H1 (cell line): ENCODE measurements around the gene PRIMA1. TPM values are rescaled to one million over a fixed set of nuclear protein-coding genes. Genes with fewer than 3 reads are reported as not detected.

Source experiments
- CTCF ChIA-PET: fragments of 300-600 bp; sonication (Branson Sonifier 250); formaldehyde crosslinking; loops from one replicate; lab custom pipeline; 2021; ENCODE audit not compliant: partially characterized antibody; lab: Charles Lee
- POLR2A ChIA-PET: fragments of 300-600 bp; sonication (Branson Sonifier 250); formaldehyde crosslinking; loops from one replicate; lab custom pipeline; 2021; ENCODE audit warnings: inconsistent platforms; ENCODE audit not compliant: partially characterized antibody; lab: Charles Lee
- DNase-seq, 2 experiments: peaks; one replicate each; pipeline versions ENCODE4 v3.0.0 to v3.0.0-alpha.2; 2010 to 2022; ENCODE audit warnings: low spot score in 2 of 2, low read depth in 1 of 2, mixed read lengths in 1 of 2
- FAIRE-seq: peaks from 2 replicates; lab custom pipeline; 2011; peaks lifted over from hg19 to GRCh38; lab: Jason Lieb, UNC
- H2AFZ ChIP-seq: 2 replicates; pipeline ENCODE4 v1.8.1; 2012; ENCODE audit warnings: low read length, inconsistent platforms
- H2AK5ac ChIP-seq: 2 replicates; pipeline ENCODE4 v1.6.1; 2013; ENCODE audit warnings: low read depth, low read length
- H2BK120ac ChIP-seq: replicated peaks from 2 replicates; pipeline ENCODE3; 2013; ENCODE audit warnings: low read depth, low read length, inconsistent platforms
- H2BK12ac ChIP-seq: 2 replicates; pipeline ENCODE4 v1.6.1; 2013; ENCODE audit warnings: low read depth, low read length
- H2BK15ac ChIP-seq: 2 replicates; pipeline ENCODE4 v1.6.1; 2013; ENCODE audit warnings: low read length
- H2BK20ac ChIP-seq: 2 replicates; pipeline ENCODE4 v1.6.1; 2013; ENCODE audit warnings: low read length
- H2BK5ac ChIP-seq: 2 replicates; pipeline ENCODE4 v1.6.1; 2013; ENCODE audit warnings: low read depth, low read length
- H3K14ac ChIP-seq: 2 replicates; pipeline ENCODE4 v1.6.1; 2013; ENCODE audit warnings: inconsistent platforms; ENCODE audit not compliant: insufficient read length
- H3K18ac ChIP-seq: 2 replicates; pipeline ENCODE4 v1.6.1; 2013; ENCODE audit warnings: low read length; ENCODE audit errors: extremely low read depth
- H3K23ac ChIP-seq: 2 replicates; pipeline ENCODE4 v1.6.1; 2013; ENCODE audit warnings: inconsistent platforms; ENCODE audit not compliant: insufficient read length
- H3K23me2 ChIP-seq: 2 replicates; pipeline ENCODE4 v1.6.1; 2013; ENCODE audit warnings: low read depth, low read length
- H3K27ac ChIP-seq: 2 replicates; pipeline ENCODE4 v1.6.1; 2011; ENCODE audit warnings: low read depth, low read length, inconsistent platforms
- H3K27me3 ChIP-seq, 4 experiments: replicated peaks in 1 of 4; 1 replicate in 1 of 4; 2 replicates in 3 of 4; pipeline versions ENCODE4 v1.6.1 to v1.8.1; 2011 to 2013; ENCODE audit warnings: low read length in 3 of 4, mild to moderate bottlenecking in 3 of 4, inconsistent platforms in 2 of 4, mixed read lengths in 2 of 4, moderate library complexity in 1 of 4; ENCODE audit not compliant: control insufficient read depth in 3 of 4, insufficient read depth in 3 of 4; ENCODE audit errors: extremely low read depth in 1 of 4
- H3K36me3 ChIP-seq, 4 experiments: 2 replicates each; pipeline versions ENCODE4 v1.6.1 to v1.8.1; 2011 to 2013; ENCODE audit warnings: mild to moderate bottlenecking in 4 of 4, low read length in 3 of 4, moderate library complexity in 2 of 4, control low read depth in 1 of 4, inconsistent platforms in 1 of 4; ENCODE audit not compliant: insufficient read depth in 4 of 4, control insufficient read depth in 2 of 4
- H3K4ac ChIP-seq: replicated peaks from 2 replicates; pipeline ENCODE3; 2013; ENCODE audit warnings: low read length, low read depth, mixed read lengths, inconsistent platforms; ENCODE audit not compliant: insufficient read length
- H3K4me1 ChIP-seq, 4 experiments: replicated peaks in 1 of 4; 1 replicate in 1 of 4; 2 replicates in 3 of 4; pipeline versions ENCODE4 v1.6.1 to v1.8.1; 2011 to 2013; ENCODE audit warnings: low read length in 3 of 4, inconsistent platforms in 2 of 4, mixed read lengths in 1 of 4; ENCODE audit not compliant: insufficient read depth in 4 of 4, control insufficient read depth in 3 of 4
- H3K4me2 ChIP-seq, 2 experiments: 2 replicates each; pipeline versions ENCODE4 v1.6.1 to v1.8.1; 2011 to 2013; ENCODE audit warnings: low read depth in 2 of 2, low read length in 2 of 2, control low read depth in 1 of 2, inconsistent platforms in 1 of 2, mild to moderate bottlenecking in 1 of 2; ENCODE audit not compliant: insufficient read depth in 1 of 2
- H3K4me3 ChIP-seq, 4 experiments: fragments of 200-600, 300-600 bp in 1 of 4; sonication (generic), shearing (Covaris generic), sonication (Bioruptor Twin) in 1 of 4; 2 replicates each; pipeline versions ENCODE4 v1.5.1 to v1.8.1; 2011 to 2016; ENCODE audit warnings: low read length in 4 of 4, low read depth in 3 of 4, control low read depth in 2 of 4, inconsistent platforms in 2 of 4, mild to moderate bottlenecking in 2 of 4, mixed read lengths in 1 of 4, moderate library complexity in 1 of 4; ENCODE audit not compliant: insufficient read depth in 2 of 4; ENCODE audit errors: extremely low read depth in 1 of 4
- H3K56ac ChIP-seq: replicated peaks from 2 replicates; pipeline ENCODE3; 2013; ENCODE audit warnings: low read depth, mild to moderate bottlenecking, mixed read lengths, low read length, inconsistent platforms; ENCODE audit not compliant: insufficient read length
- H3K79me1 ChIP-seq: 2 replicates; pipeline ENCODE4 v1.6.1; 2013; ENCODE audit warnings: low read depth, low read length, control low read depth
- H3K79me2 ChIP-seq, 2 experiments: 2 replicates each; pipeline versions ENCODE4 v1.6.1 to v1.8.1; 2012 to 2013; ENCODE audit warnings: low read length in 2 of 2, mild to moderate bottlenecking in 2 of 2, inconsistent platforms in 1 of 2; ENCODE audit not compliant: insufficient read depth in 2 of 2, control insufficient read depth in 1 of 2
- H3K9ac ChIP-seq, 4 experiments: replicated peaks in 1 of 4; 1 replicate in 1 of 4; 2 replicates in 3 of 4; pipeline versions ENCODE4 v1.6.1 to v1.8.1; 2011 to 2013; ENCODE audit warnings: low read depth in 3 of 4, low read length in 3 of 4, control low read depth in 2 of 4, mild to moderate bottlenecking in 2 of 4, moderate library complexity in 2 of 4, inconsistent platforms in 1 of 4; ENCODE audit errors: extremely low read depth in 1 of 4
- H3K9me3 ChIP-seq, 2 experiments: 2 replicates each; pipeline versions ENCODE4 v1.6.1 to v1.8.1; 2012 to 2013; ENCODE audit warnings: mild to moderate bottlenecking in 2 of 2, moderate library complexity in 2 of 2, control low read depth in 1 of 2, inconsistent platforms in 1 of 2, low read depth in 1 of 2, low read length in 1 of 2, mixed read lengths in 1 of 2; ENCODE audit not compliant: insufficient read depth in 2 of 2
- H4K20me1 ChIP-seq, 2 experiments: replicated peaks in 1 of 2; 2 replicates each; pipeline versions ENCODE3 to v1.8.1; 2011 to 2013; ENCODE audit warnings: inconsistent platforms in 2 of 2, low read length in 2 of 2, mild to moderate bottlenecking in 1 of 2; ENCODE audit not compliant: insufficient read depth in 2 of 2, control insufficient read depth in 1 of 2
- H4K5ac ChIP-seq: 2 replicates; pipeline ENCODE4 v1.6.1; 2013; ENCODE audit warnings: low read length, low read depth, mixed read lengths, inconsistent platforms; ENCODE audit not compliant: insufficient read length
- H4K8ac ChIP-seq: 2 replicates; pipeline ENCODE4 v1.8.0; 2013; ENCODE audit warnings: mild to moderate bottlenecking, moderate library complexity, low read length, inconsistent platforms; ENCODE audit not compliant: insufficient read depth; ENCODE audit errors: extremely low read depth
- H4K91ac ChIP-seq: replicated peaks from 2 replicates; pipeline ENCODE3; 2013; ENCODE audit warnings: low read length, mixed read lengths, inconsistent platforms; ENCODE audit not compliant: insufficient read length
- ASH2L ChIP-seq: fragments of 200-600, 300-600 bp; sonication (generic); IDR thresholded peaks from one replicate; pipeline ENCODE4 v1.7.1; 2017; ENCODE audit warnings: low read length
- ATF3 ChIP-seq: IDR thresholded peaks from 2 replicates; pipeline ENCODE4 v1.6.1; 2011; ENCODE audit warnings: low read depth, mild to moderate bottlenecking, low read length; ENCODE audit not compliant: insufficient read depth
- BCL11A ChIP-seq, 2 experiments: IDR thresholded peaks; one replicate each; pipeline ENCODE4 v1.6.1; 2011; ENCODE audit warnings: low read depth in 2 of 2, low read length in 2 of 2, mild to moderate bottlenecking in 2 of 2
- BRCA1 ChIP-seq: IDR thresholded peaks from 2 replicates; pipeline ENCODE4 v1.6.1; 2012; ENCODE audit warnings: low read depth, low read length, improper control_type of control experiment
- CEBPB ChIP-seq: IDR thresholded peaks from 2 replicates; pipeline ENCODE4 v1.6.1; 2012; ENCODE audit warnings: low read depth, low read length
- CHD1 ChIP-seq: IDR thresholded peaks from 2 replicates; pipeline ENCODE4 v1.6.1; 2012; ENCODE audit warnings: low read depth, low read length, improper control_type of control experiment
- CHD2 ChIP-seq: IDR thresholded peaks from 2 replicates; pipeline ENCODE4 v1.6.1; 2012; ENCODE audit warnings: low read length, improper control_type of control experiment
- JUND ChIP-seq: IDR thresholded peaks from 2 replicates; pipeline ENCODE4 v1.6.1; 2011; ENCODE audit warnings: mild to moderate bottlenecking, improper control_type of control experiment, low read length
- KDM1A ChIP-seq: fragments of 200-600, 300-600 bp; sonication (generic); IDR thresholded peaks from 2 replicates; pipeline ENCODE4 v1.7.1; 2016; ENCODE audit warnings: mild to moderate bottlenecking, low read length, borderline replicate concordance
- KDM4A ChIP-seq: IDR thresholded peaks from one replicate; pipeline ENCODE4 v1.7.1; 2012; ENCODE audit warnings: low read depth, mild to moderate bottlenecking, moderate library complexity, low read length, inconsistent platforms; ENCODE audit not compliant: severe bottlenecking
- SIN3A ChIP-seq, 2 experiments: IDR thresholded peaks in 1 of 2; conservative IDR thresholded peaks in 1 of 2; 2 replicates each; pipeline ENCODE4 v1.6.1; 2011 to 2012; ENCODE audit warnings: low read length in 2 of 2, improper control_type of control experiment in 1 of 2, low read depth in 1 of 2, mild to moderate bottlenecking in 1 of 2
- SIX5 ChIP-seq: IDR thresholded peaks from 2 replicates; pipeline ENCODE4 v1.6.1; 2011; ENCODE audit warnings: mild to moderate bottlenecking, low read depth, low read length
- SP2 ChIP-seq: IDR thresholded peaks from 2 replicates; pipeline ENCODE4 v1.6.1; 2012; ENCODE audit warnings: mild to moderate bottlenecking, low read length, inconsistent platforms
- SRF ChIP-seq: IDR thresholded peaks from 2 replicates; pipeline ENCODE4 v1.6.1; 2011; ENCODE audit warnings: mild to moderate bottlenecking, low read depth, low read length, moderate library complexity
- YY1 ChIP-seq: IDR thresholded peaks from 2 replicates; pipeline ENCODE4 v1.6.1; 2011; ENCODE audit warnings: low read depth, mild to moderate bottlenecking, low read length
- ZNF274 ChIP-seq: IDR thresholded peaks from 2 replicates; pipeline ENCODE4 v1.7.0; 2012; ENCODE audit warnings: low read length, borderline replicate concordance; ENCODE audit errors: extremely low read depth
- WGBS, 2 experiments: shearing (Covaris generic) in 1 of 2; methylation state at CpG; one replicate each; pipeline versions ENCODE4 v1.1.6 to v1.1.7; 2013 to 2015; ENCODE audit warnings: low lambda C conversion rate in 2 of 2, mixed read lengths in 2 of 2, inconsistent platforms in 1 of 2, low coverage in 1 of 2, missing lambda C conversion rate in 1 of 2; ENCODE audit not compliant: insufficient replicate concordance in 2 of 2, insufficient coverage in 1 of 2, insufficient read length in 1 of 2; ENCODE audit errors: extremely low coverage in 1 of 2, missing lambda C conversion rate in 1 of 2; 5-methylcytosine and 5-hydroxymethylcytosine counted together
- polyA plus RNA-seq, 7 experiments: library from polyadenylated mRNA; depleted of rRNA in 3 of 7; stranded (reverse) in 5 of 7; unstranded in 2 of 7; fragments of >200 nt in 5 of 7; fragments of 200-250 nt in 2 of 7; gene quantifications; 1 replicate in 5 of 7; 2 replicates in 1 of 7; 4 replicates in 1 of 7; pipeline versions ENCODE4 v1.2.1 to v1.2.3, GENCODE V29; 2011 to 2013; ENCODE audit warnings: missing spikeins in 2 of 7, mixed read lengths in 2 of 7
- total RNA-seq: library from RNA; stranded (reverse); fragmentation: NEBNext Ultra II Directional; extraction: Animal tissue kit (Norgen Biotek cat#: 25700); gene quantifications from 2 replicates; pipeline ENCODE4 v1.2.1, GENCODE V29; 2021

Gene PRIMA1
- total and polyA plus RNA-seq, 2 of the 8 experiments (the other 6 are each of a cell fraction or from before 2014, with no cell fraction given) = 2.8 to 4.5 TPM

DNA sequence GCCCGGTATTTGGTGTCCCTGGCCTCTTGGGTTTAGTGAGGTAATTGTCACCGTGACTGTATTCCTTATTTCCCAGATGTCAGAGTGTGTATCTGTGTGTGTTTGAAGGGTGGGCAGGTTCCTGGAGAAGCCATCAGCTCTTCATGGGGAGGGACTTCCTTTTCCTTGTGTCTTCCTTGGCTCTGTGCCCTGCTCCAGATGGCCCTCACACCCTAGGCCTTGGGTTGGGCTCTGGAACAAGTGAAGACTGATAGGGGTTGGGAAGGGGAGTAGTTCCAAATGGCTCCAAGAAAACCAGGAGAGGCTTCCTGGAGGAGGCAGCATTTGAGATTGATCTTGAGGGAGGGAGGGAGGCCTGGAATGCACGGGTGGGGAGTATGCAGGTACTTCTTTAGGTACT lies 43.8 kb upstream of the PRIMA1 start:
- Histone ChIP-seq H2BK5ac (no peak overlapping the region), H3K27me3 (no peaks in the 10 kb centered on the region), H3K9ac (no peak overlapping the region), H3K79me2 (no peaks in the 10 kb centered on the region), H4K8ac (no peak overlapping the region), H3K27ac (no peak overlapping the region), H3K79me1 (no peaks in the 10 kb centered on the region), H2BK15ac (no peak overlapping the region), H3K9me3 (no peaks in the 10 kb centered on the region), H2AFZ (no peak overlapping the region), H2BK20ac (no peak overlapping the region), H3K4me1 (no peaks in the 10 kb centered on the region), H2BK120ac (no peak overlapping the region), H2AK5ac (no peak overlapping the region), H3K23me2 (peaks cover 5% of the 10 kb centered on the region; the same call in 1 of the 2 replicates), H3K4ac (no peak overlapping the region), H3K14ac (no peak overlapping the region), H3K4me2 (no peak overlapping the region), H3K23ac (no peak overlapping the region), H3K18ac (no peak overlapping the region), H3K4me3 (no peak overlapping the region), H2BK12ac (no peak overlapping the region), H3K56ac (no peak overlapping the region), H4K20me1 (no peaks in the 10 kb centered on the region), H4K5ac (no peak overlapping the region), H4K91ac (no peak overlapping the region), H3K36me3 (no peaks in the 10 kb centered on the region)
- DNase-seq = no peak
- POLR2A ChIA-PET = no interaction called here
- CTCF ChIA-PET = interaction anchor here (1.1 to 1.3 kb wide), 2 partner anchors 28 to 149 kb away, joined by 3 to 4 read pairs; no protein-coding TSS in a partner anchor
- FAIRE-seq = no peak
- 88% methylated on average over 3 of the region's 3 CpGs; no CpG with 5 or more reads in 1 of the 2 experiments for WGBS, 2 experiments
- TF ChIP-seq CHD1 (no peak), ASH2L (no peak), KDM1A (no peak), BRCA1 (no peak), SIN3A (conservative IDR thresholded peaks at IDR 0.05 in 1 of 2, IDR thresholded peaks at IDR 0.05 in 1 of 2; ENCODE audit: low read depth in 1 of 2, low read length in 2 of 2) (no peak), SIX5 (no peak), YY1 (no peak), ZNF274 (no peak), BCL11A (IDR thresholded peaks at IDR 0.05; ENCODE audit: low read depth in 2 of 2, low read length in 2 of 2) (no peak), CEBPB (no peak), CHD2 (no peak), KDM4A (no peak), SRF (no peak), SP2 (no peak), ATF3 (no peak), JUND (no peak)
